AG04449 (cell line): ENCODE results near the gene KIF12.
"Not testable (repeated sequence)": the region's sequence is repeated elsewhere in the genome, so short reads cannot be mapped to it uniquely, and the experiment has no call there.

Source experiments
- CTCF ChIA-PET: fragments of 350-600 bp; formaldehyde crosslinking; extraction: SDS; loops from one replicate; lab custom pipeline; 2021; ENCODE audit warnings: antibody characterized with exemption; lab: Yijun Ruan, JAX
- POLR2A ChIA-PET: fragments of 400-600, 350-600 bp; formaldehyde crosslinking; extraction: SDS; loops from one replicate; lab custom pipeline; 2020; ENCODE audit warnings: antibody characterized with exemption, inconsistent platforms; lab: Yijun Ruan, JAX
- DNase-seq: peaks from one replicate; pipeline ENCODE4 v3.0.0-alpha.2; 2010; ENCODE audit warnings: low read depth, low spot score
- H3K4me3 ChIP-seq: 2 replicates; pipeline ENCODE4 v1.5.1; 2011; ENCODE audit warnings: low read depth, mild to moderate bottlenecking, control low read depth, low read length
- CTCF ChIP-seq: IDR thresholded peaks from one replicate; pipeline ENCODE4 v1.5.1; 2011; ENCODE audit warnings: mild to moderate bottlenecking, moderate library complexity, low read length, control low read depth, inconsistent platforms; ENCODE audit not compliant: insufficient read depth; ENCODE audit errors: missing control alignments

Gene KIF12

GRCh38 chr9:114084282-114085073 lies 14.6 kb downstream of the KIF12 start:
- POLR2A ChIA-PET: no interaction called here
- no peak overlapping the region for H3K4me3 ChIP-seq
- CTCF ChIA-PET: interaction anchor here (0.6 to 5.4 kb wide), 28 partner anchors 9 to 403 kb away, joined by 3 to 176 read pairs (median 6); partner anchors contain the start of gene KIF12
- DNase-seq: no peak
- no peak for TF ChIP-seq CTCF

- TF ChIP-seq CTCF: no peak
- DNase-seq: no peak
- POLR2A ChIA-PET: no interaction called here
- H3K4me3 ChIP-seq: no peak overlapping the region
- CTCF ChIA-PET: interaction anchor here (0.7 to 5.4 kb wide), 44 partner anchors 8 to 569 kb away, joined by 3 to 176 read pairs (median 5); partner anchors contain the start of gene KIF12
Observed at GRCh38 chr9:114083666-114084065, 15.4 kb downstream of the KIF12 start.

- POLR2A ChIA-PET: interaction anchor here (0.6 kb wide), 1 partner anchor 33 kb away, joined by 4 read pairs; no protein-coding TSS in a partner anchor
- not testable (repeated sequence) for H3K4me3 ChIP-seq, DNase-seq
- CTCF ChIA-PET: interaction anchor here (0.5 to 5.4 kb wide), 82 partner anchors 8 to 570 kb away, joined by 3 to 176 read pairs (median 4); partner anchors contain the start of genes COL27A1 and KIF12
Observed at GRCh38 chr9:114082763-114083412, 16.2 kb downstream of the KIF12 start.

- no peak overlapping the region for H3K4me3 ChIP-seq
- POLR2A ChIA-PET: interaction anchor here (0.6 kb wide), 1 partner anchor 33 kb away, joined by 4 read pairs; no protein-coding TSS in a partner anchor
- DNase-seq: peak; percentile 41
- peak; percentile 85 for TF ChIP-seq CTCF
- CTCF ChIA-PET: interaction anchor here (0.5 to 5.4 kb wide), 83 partner anchors 13 to 571 kb away, joined by 3 to 176 read pairs (median 4); partner anchors contain the start of genes COL27A1 and KIF12
Observed at GRCh38 chr9:114082017-114082762, 16.9 kb downstream of the KIF12 start.

- TF ChIP-seq CTCF: no peak
- ChIA-PET POLR2A (no interaction called here), CTCF (interaction anchor here (0.6 to 5.4 kb wide), 29 partner anchors 12 to 399 kb away, joined by 3 to 176 read pairs (median 7); partner anchors contain the start of genes COL27A1 and KIF12)
- no peak overlapping the region for H3K4me3 ChIP-seq
- DNase-seq: no peak
Observed at GRCh38 chr9:114081441-114082016, 17.6 kb downstream of the KIF12 start.
